Mesendoderm (in vitro differentiated cells): Measurements from ENCODE around the gene SMIM45.

ENCODE experiments used
- DNase-seq: peaks from one replicate; pipeline ENCODE4 v3.0.0; 2013
- H2AK5ac ChIP-seq: 2 replicates; pipeline ENCODE4 v1.6.1; 2013; ENCODE audit warnings: low read length, inconsistent platforms
- H2BK120ac ChIP-seq: 2 replicates; pipeline ENCODE4 v1.6.1; 2013; ENCODE audit warnings: low read depth, mild to moderate bottlenecking, low read length, moderate library complexity, mixed read lengths
- H2BK15ac ChIP-seq: replicated peaks from 2 replicates; pipeline ENCODE4 v1.6.1; 2013; ENCODE audit warnings: low read depth, mild to moderate bottlenecking, moderate library complexity
- H2BK5ac ChIP-seq: 2 replicates; pipeline ENCODE4 v1.6.1; 2013; ENCODE audit warnings: low read length, inconsistent platforms
- H3K18ac ChIP-seq: 2 replicates; pipeline ENCODE4 v1.6.1; 2013; ENCODE audit warnings: mild to moderate bottlenecking, low read length, mixed read lengths
- H3K23ac ChIP-seq: one replicate; pipeline ENCODE4 v1.6.1; 2013; ENCODE audit warnings: low read length
- H3K27ac ChIP-seq: 2 replicates; pipeline ENCODE4 v1.5.1; 2013; ENCODE audit warnings: low read depth, mild to moderate bottlenecking, inconsistent platforms, low read length, moderate library complexity
- H3K27me3 ChIP-seq: 2 replicates; pipeline ENCODE4 v1.6.1; 2013; ENCODE audit warnings: low read length, control low read depth, mild to moderate bottlenecking, inconsistent platforms; ENCODE audit not compliant: insufficient read depth, poor library complexity
- H3K36me3 ChIP-seq: 2 replicates; pipeline ENCODE4 v1.6.1; 2013; ENCODE audit warnings: low read length, inconsistent platforms; ENCODE audit not compliant: control insufficient read depth, insufficient read depth
- H3K4ac ChIP-seq: one replicate; pipeline ENCODE4 v1.6.1; 2013; ENCODE audit warnings: low read depth, mild to moderate bottlenecking, low read length, moderate library complexity
- H3K4me1 ChIP-seq: 2 replicates; pipeline ENCODE4 v1.6.1; 2013; ENCODE audit warnings: low read depth, low read length, inconsistent platforms; ENCODE audit not compliant: control insufficient read depth
- H3K4me2 ChIP-seq: 2 replicates; pipeline ENCODE4 v1.6.1; 2013; ENCODE audit warnings: low read length
- H3K4me3 ChIP-seq: 2 replicates; pipeline ENCODE4 v1.5.1; 2013; ENCODE audit warnings: mild to moderate bottlenecking, low read length
- H3K56ac ChIP-seq: one replicate; pipeline ENCODE4 v1.6.1; 2013; ENCODE audit warnings: low read length
- H3K79me1 ChIP-seq: 2 replicates; pipeline ENCODE4 v1.6.1; 2013; ENCODE audit warnings: low read length, inconsistent platforms
- H3K79me2 ChIP-seq: 2 replicates; pipeline ENCODE4 v1.6.1; 2013; ENCODE audit warnings: mild to moderate bottlenecking, low read length; ENCODE audit not compliant: control insufficient read depth, insufficient read depth
- H3K9ac ChIP-seq: 2 replicates; pipeline ENCODE4 v1.6.1; 2013; ENCODE audit warnings: low read length, inconsistent platforms
- H4K5ac ChIP-seq: one replicate; pipeline ENCODE4 v1.6.1; 2013; ENCODE audit warnings: low read length
- H4K8ac ChIP-seq: one replicate; pipeline ENCODE4 v1.6.1; 2013; ENCODE audit warnings: low read depth, mild to moderate bottlenecking, control low read depth, low read length, moderate library complexity
- WGBS: extraction: QIAGEN DNeasy Blood & Tissue Kit; methylation state at CpG from one replicate; pipeline ENCODE4 v1.1.7; 2013; ENCODE audit warnings: low lambda C conversion rate, missing lambda C conversion rate; ENCODE audit not compliant: insufficient coverage; ENCODE audit errors: extremely low coverage; 5-methylcytosine and 5-hydroxymethylcytosine counted together

The SMIM45 gene

GRCh38 chr22:41969110-41969646 is 17.2 kb downstream of the SMIM45 start, which contains the start of gene SEPTIN3:
SEPTIN3 (plus strand) TSS chr22:41969443; CDS start chr22:41971493, 2,050 bp downstream.
- no peak for DNase-seq
- Histone ChIP-seq H3K4me3 (no peak within 1 kb of the TSS), H2BK5ac (no peak within 1 kb of the TSS), H3K4ac (no peak within 1 kb of the TSS), H3K9ac (no peak within 1 kb of the TSS), H3K27me3 (no peaks in the 10 kb centered on the region), H3K79me1 (no peaks in the 10 kb centered on the region), H2BK15ac (no peak within 1 kb of the TSS), H2BK120ac (no peak within 1 kb of the TSS), H3K23ac (no peak within 1 kb of the TSS), H3K4me1 (peaks cover 3% of the 10 kb centered on the region), H3K27ac (no peak within 1 kb of the TSS), H4K5ac (no peak within 1 kb of the TSS), H3K18ac (no peak within 1 kb of the TSS), H3K79me2 (no peaks in the 10 kb centered on the region), H4K8ac (no peak within 1 kb of the TSS), H3K56ac (peak within 1 kb of the TSS; percentile 25), H3K36me3 (no peaks in the 10 kb centered on the region), H2AK5ac (peak within 1 kb of the TSS; percentile 74), H3K4me2 (no peak within 1 kb of the TSS)
- WGBS: no CpG with 5 or more reads among the region's 8 CpGs

DNA sequence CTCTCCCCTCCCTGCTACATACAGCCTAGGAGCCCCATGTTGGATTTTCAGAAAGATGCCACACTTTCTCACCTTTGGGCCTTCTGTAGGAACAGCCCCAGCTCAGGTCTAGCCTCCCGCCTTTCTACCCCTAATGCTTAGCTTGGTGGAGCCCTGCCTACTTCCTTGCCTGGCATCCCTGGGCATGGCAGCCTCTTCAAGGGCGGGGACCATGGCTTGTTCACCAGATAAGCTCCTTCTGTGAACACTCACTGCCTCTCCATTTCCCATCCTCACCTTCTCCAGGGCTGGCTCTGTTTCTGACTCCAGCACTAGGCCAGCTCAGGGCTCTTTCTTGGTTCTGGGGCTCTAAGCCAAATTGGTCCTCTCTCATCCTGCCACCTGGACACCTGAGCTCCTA is 18.7 kb downstream of the SMIM45 start:
- Histone ChIP-seq H2BK5ac (no peak overlapping the region), H2BK120ac (no peak overlapping the region), H4K8ac (no peak overlapping the region), H3K23ac (no peak overlapping the region), H3K36me3 (no peaks in the 10 kb centered on the region), H4K5ac (no peak overlapping the region), H3K4me3 (no peak overlapping the region), H3K27me3 (peaks cover 8% of the 10 kb centered on the region), H3K4me1 (peaks cover 3% of the 10 kb centered on the region), H3K4ac (no peak overlapping the region), H3K4me2 (no peak overlapping the region), H2AK5ac (no peak overlapping the region), H3K18ac (no peak overlapping the region), H3K79me1 (no peaks in the 10 kb centered on the region), H3K9ac (no peak overlapping the region), H3K56ac (no peak overlapping the region), H3K27ac (no peak overlapping the region), H3K79me2 (no peaks in the 10 kb centered on the region), H2BK15ac (no peak overlapping the region)
- no CpG with 5 or more reads among the region's 2 CpGs for WGBS
- DNase-seq: no peak

GRCh38 chr22:41971431-41971830 is 19.5 kb downstream of the SMIM45 start:
- no peak overlapping the region for H4K5ac ChIP-seq
- H3K79me2 ChIP-seq: no peaks in the 10 kb centered on the region
- H4K8ac ChIP-seq: no peak overlapping the region
- H3K56ac ChIP-seq: no peak overlapping the region
- WGBS: no CpG with 5 or more reads among the region's 11 CpGs
- no peak overlapping the region for H3K9ac ChIP-seq
- no peak overlapping the region for H3K4me2 ChIP-seq
- H3K27ac ChIP-seq: no peak overlapping the region
- H3K36me3 ChIP-seq: no peaks in the 10 kb centered on the region
- no peak overlapping the region for H2BK120ac ChIP-seq
- H3K79me1 ChIP-seq: no peaks in the 10 kb centered on the region
- DNase-seq: no peak
- no peak overlapping the region for H3K4ac ChIP-seq
- peaks cover 3% of the 10 kb centered on the region for H3K4me1 ChIP-seq
- H3K23ac ChIP-seq: no peak overlapping the region
- H2BK5ac ChIP-seq: no peak overlapping the region
- peaks cover 16% of the 10 kb centered on the region for H3K27me3 ChIP-seq
- no peak overlapping the region for H3K4me3 ChIP-seq
- H3K18ac ChIP-seq: no peak overlapping the region
- H2AK5ac ChIP-seq: no peak overlapping the region
- no peak overlapping the region for H2BK15ac ChIP-seq

DNA sequence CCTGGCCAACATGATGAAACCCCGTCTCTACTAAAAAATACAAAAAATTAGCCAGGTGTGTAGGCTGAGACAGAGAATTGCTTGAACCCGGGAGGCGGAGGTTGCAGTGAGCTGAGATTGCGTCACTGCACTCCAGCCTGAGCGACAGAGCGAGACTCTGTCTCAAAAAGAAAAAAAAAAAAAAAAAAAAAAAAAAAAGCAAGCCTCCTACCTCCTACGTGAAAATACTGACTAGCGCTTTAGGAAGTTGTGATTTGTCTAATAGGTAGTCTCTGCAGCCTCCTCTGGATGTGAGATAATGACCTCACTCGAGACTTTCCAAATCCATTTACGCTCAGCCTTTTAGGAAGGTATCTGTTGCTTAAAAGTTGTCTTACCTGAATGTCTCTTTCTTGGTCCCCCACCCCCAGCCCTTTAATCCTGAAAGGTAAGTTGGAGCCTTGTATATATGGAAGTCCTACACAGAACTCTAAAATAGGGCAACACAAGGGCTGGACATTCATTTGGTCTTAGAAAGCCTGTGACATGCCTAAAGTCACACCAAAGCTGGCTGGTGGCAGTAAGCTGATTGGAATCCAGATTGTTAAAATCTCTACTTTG is 22.8 kb downstream of the SMIM45 start:
- H3K9ac ChIP-seq: no peak overlapping the region
- no peak overlapping the region for H3K4ac ChIP-seq
- H3K4me1 ChIP-seq: no peaks in the 10 kb centered on the region
- no peak overlapping the region for H4K5ac ChIP-seq
- H3K27ac ChIP-seq: no peak overlapping the region
- H3K79me1 ChIP-seq: no peaks in the 10 kb centered on the region
- H3K4me3 ChIP-seq: no peak overlapping the region
- H3K36me3 ChIP-seq: no peaks in the 10 kb centered on the region
- no peak overlapping the region for H2BK15ac ChIP-seq
- H3K56ac ChIP-seq: no peak overlapping the region
- no peak overlapping the region for H2BK5ac ChIP-seq
- no peak overlapping the region for H2BK120ac ChIP-seq
- DNase-seq: no peak
- no peaks in the 10 kb centered on the region for H3K79me2 ChIP-seq
- H3K18ac ChIP-seq: no peak overlapping the region
- no CpG with 5 or more reads among the region's 10 CpGs for WGBS
- no peak overlapping the region for H3K4me2 ChIP-seq
- H2AK5ac ChIP-seq: no peak overlapping the region
- H3K23ac ChIP-seq: no peak overlapping the region
- peaks cover 20% of the 10 kb centered on the region for H3K27me3 ChIP-seq
- H4K8ac ChIP-seq: no peak overlapping the region

DNA sequence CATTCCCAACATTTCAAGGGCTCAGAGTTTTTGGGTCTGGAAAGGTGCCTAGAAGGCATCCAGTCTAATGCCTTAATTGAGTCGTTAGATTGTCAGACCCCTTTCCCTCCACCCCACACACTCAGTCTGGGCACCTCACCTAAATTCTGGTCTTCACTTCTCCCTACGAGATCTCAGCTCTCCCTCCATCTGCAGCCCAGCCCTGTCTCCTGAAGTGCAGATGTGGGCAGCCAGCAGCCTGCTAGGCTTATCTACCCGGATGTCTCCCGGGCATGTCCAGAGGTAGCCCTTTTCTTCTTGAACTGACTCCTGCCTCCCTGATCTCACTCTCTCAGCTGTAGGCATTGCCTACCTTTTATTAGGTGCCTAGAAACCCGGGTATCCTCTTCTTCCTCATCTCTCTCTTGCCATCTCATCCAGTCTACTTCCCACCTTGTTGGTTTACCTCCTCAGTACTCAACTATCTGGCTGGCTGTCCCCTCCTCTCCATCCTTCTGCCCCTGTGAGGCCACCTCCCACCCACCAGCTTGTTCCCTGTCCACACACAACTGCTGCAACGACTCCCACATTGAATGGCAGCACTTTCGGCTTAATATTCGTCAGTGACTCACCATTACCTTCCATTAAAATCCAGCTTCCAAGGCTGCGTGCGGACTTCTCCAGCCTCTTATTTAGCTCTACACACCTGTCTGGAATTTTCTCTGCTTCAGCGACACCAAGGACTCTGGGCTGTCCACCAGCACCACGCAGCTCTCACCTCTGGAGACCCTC is 23.5 kb downstream of the SMIM45 start:
- H2BK15ac ChIP-seq: no peak overlapping the region
- no CpG with 5 or more reads among the region's 12 CpGs for WGBS
- no peak overlapping the region for H3K4me2 ChIP-seq
- H3K27me3 ChIP-seq: peaks cover 20% of the 10 kb centered on the region
- no peaks in the 10 kb centered on the region for H3K4me1 ChIP-seq
- H3K4me3 ChIP-seq: no peak overlapping the region
- no peak overlapping the region for H3K27ac ChIP-seq
- no peak overlapping the region for H2BK5ac ChIP-seq
- H3K23ac ChIP-seq: no peak overlapping the region
- no peaks in the 10 kb centered on the region for H3K79me1 ChIP-seq
- no peaks in the 10 kb centered on the region for H3K36me3 ChIP-seq
- H4K5ac ChIP-seq: no peak overlapping the region
- no peaks in the 10 kb centered on the region for H3K79me2 ChIP-seq
- DNase-seq: no peak
- H3K56ac ChIP-seq: no peak overlapping the region
- H4K8ac ChIP-seq: no peak overlapping the region
- H2BK120ac ChIP-seq: no peak overlapping the region
- H2AK5ac ChIP-seq: no peak overlapping the region
- no peak overlapping the region for H3K4ac ChIP-seq
- H3K18ac ChIP-seq: no peak overlapping the region
- H3K9ac ChIP-seq: no peak overlapping the region
